DMS153 treated with DMSO at 0.1 percent for 48 hours (cell line): Measurements from ENCODE around the gene SMTNL2.

ENCODE experiments used
- DNase-seq: peaks from one replicate; lab custom pipeline; 2025; ENCODE audit not compliant: unreplicated experiment; lab: John Stamatoyannopoulos, UW

Gene SMTNL2

GRCh38 chr17:4545217-4545951 lies 38.9 kb upstream of the SMTNL2 start:
- no peak for DNase-seq

DNA sequence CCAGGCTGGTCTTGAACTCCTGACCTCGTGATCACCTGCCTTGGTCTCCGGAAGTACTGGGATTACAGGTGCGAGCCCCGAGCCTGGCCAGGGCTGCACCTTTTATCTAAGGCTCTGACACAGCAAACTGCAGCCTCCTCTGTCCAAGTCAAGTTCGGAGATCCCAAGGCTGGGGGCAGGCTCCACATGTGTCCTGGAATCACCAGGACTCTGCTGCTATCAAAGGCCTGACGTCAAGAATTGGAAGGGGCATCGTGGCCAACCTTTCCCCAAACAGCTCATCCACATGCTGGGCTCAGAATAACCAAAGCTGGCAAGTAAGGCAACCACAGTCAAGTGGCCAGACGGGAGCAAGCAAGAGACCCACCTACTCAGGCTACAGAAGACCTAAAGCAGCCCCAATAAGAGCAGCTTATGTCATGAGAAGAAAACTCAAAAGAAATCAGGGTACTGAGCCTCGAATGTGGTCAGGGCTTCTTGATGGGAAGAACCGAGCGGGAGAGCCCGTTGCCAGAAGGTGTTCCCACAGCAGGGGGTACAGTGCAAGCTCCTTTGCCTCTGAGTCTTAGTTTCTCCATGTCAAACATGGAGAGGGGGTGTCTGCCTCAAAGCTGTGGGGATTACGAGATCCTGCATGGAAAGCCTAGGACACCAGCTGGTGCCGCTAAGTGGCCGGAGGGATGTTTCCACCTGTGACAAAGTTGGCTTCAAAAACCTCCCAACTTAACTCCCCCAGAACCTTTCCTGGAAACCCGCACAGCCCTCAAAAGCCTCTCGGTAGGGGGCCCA lies 37.0 kb upstream of the SMTNL2 start:
- no peak for DNase-seq

DNA sequence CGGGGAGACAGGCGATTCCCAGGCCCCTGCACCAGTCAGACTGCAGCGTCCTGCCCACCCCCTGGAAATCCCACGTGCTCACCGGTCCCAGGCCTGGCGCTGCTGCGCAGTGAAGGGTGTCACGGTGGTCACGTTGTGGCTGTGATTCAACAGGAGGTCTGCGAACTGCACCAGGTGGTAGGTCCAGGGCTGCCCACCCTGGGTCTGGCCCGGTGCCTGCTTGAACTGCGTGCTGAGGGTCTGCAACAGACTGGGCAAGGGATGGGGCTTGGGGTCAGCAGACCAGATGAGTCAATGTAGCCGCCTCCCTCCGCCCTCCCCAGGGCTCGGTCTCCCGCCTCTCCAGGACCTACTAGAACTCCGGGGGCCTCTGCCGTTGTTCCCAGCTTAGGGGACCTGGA lies 36.3 kb upstream of the SMTNL2 start:
- DNase-seq: no peak

- no peak for DNase-seq
These were observed 35.4 kb upstream of the SMTNL2 start for GRCh38 chr17:4548721-4549531.

DNA sequence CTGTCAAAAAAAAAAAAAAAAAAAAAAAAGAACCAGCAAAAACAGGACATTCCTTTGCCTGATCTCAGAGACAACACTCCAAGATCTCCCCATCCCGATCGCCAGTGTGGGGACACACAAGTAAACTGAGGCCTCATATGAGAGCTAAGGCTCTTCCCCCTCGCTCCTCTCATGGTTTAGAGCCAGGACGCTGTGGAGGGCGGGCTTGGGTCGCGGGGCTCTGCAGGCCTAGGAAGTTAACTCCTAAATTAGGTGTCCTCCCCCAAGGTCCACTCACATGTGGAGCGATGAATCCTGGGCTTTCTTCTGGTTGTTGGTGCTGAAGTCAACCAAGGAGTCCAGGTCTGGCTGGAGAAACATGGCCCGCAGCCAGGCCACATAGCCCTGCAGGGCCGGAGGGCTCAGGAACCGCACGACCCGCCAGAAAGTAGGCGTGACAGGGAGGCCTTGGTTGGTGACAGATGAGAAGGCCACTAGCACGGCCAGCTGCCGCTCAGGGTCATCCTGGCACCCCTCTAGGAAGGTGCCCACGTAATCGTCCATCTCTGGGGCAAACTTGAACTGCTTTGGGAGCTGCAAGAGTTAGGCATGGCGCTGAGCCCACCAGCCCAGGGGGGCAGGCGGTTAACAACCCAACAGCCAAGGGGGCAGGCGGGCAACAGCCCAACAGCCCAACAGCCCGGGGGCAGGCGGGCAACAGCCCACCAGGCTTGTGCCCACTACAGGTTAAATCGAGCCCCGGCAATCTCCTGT lies 34.4 kb upstream of the SMTNL2 start:
- no peak for DNase-seq

- DNase-seq: no peak
These were observed 33.7 kb upstream of the SMTNL2 start for GRCh38 chr17:4550534-4551039.

- no peak for DNase-seq
These were observed 33.2 kb upstream of the SMTNL2 start for GRCh38 chr17:4551141-4551540.

- no peak for DNase-seq
These were observed 32.4 kb upstream of the SMTNL2 start for GRCh38 chr17:4551796-4552525.

GRCh38 chr17:4553669-4554068 lies 30.7 kb upstream of the SMTNL2 start:
- DNase-seq: no peak

GRCh38 chr17:4554441-4554996 lies 29.8 kb upstream of the SMTNL2 start:
- DNase-seq: no peak

DNA sequence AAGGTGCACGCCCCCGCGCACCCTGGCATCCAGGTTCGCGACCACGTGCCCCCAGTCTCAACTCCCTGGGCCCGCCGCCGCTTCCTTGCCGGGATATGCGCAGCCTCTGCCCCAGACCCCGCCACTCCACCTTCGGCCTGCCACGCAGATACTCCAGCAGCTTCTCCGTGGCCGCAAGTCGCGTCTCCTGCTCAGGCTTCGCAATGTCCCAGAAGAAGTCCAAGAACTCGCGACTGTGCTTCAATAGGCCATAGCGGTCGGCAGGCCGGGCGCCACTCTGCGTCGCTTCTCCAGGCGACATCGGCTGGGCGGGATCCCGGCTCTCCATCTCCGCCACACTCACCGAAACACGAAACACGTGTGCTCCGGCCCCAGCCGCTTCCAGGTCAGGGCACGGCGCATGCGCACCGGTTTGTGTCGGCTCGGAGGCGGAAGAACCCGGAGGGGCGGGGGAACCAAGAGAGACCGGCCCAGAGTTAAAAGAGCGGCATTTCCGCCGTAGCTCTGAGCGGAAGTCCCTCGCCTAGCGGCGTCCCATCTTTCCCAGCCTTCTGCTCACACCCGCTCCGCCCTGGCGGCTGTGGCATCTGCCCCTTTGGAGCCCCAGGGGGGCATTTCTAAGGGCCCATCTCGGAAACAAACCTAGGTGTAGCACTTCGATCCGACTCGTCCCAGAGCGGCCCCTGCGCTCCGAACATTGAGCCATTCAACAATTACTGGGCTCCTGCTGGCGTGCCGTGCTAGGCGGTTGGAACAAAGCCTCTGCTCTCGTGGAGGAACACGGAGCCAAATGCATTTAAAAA lies 29.1 kb upstream of the SMTNL2 start, which contains the start of gene MYBBP1A:
Gene MYBBP1A, minus strand, starts transcription at position 388 of the 803 bp plus-strand sequence. Its CDS starts 60 bp downstream, at position 328.
- peak; percentile 61 for DNase-seq

DNA sequence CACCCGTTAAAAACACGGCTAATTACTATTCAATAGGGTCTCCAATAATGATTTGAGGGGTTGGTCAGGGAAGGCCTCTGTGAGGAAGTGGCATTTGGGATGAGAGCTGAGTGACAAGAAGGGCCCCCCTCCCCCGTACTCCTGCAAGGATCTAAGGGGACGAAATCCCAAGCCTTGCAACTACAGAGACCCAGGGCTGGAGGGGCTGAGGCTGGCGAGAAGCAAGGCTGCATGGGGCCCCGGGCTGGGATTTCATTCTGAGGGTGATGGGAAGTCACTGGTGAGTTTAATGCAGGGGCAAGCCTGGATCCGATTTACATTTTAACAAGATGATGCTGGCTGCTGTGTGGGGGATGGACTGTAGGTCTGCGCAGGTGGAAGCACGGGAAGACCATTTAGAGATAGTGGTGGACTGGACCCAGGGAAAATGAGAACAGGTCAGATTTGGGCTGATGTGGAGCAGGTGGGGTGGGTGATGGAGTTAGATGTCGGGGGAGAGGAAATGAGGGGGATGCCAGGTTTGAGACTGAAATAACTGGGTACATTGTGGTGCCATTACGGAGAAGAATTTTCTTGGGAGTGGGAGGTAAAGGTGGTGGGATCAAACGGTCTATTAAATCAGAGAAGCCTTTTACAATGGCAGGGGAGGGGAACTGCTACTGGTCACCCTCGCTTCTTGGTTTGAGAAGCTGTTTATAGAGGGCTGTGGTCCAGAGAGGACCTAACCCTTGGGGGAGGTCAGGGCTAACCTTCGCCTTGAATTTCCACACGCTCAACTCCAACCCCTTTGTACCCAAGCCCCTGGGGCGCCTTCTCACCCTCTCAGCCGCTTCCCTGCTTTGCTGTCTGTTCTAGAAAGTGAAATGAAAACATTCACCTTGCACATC lies 28.2 kb upstream of the SMTNL2 start:
- DNase-seq: no peak

- no peak for DNase-seq
These were observed 27.3 kb upstream of the SMTNL2 start for GRCh38 chr17:4556996-4557395.

DNA sequence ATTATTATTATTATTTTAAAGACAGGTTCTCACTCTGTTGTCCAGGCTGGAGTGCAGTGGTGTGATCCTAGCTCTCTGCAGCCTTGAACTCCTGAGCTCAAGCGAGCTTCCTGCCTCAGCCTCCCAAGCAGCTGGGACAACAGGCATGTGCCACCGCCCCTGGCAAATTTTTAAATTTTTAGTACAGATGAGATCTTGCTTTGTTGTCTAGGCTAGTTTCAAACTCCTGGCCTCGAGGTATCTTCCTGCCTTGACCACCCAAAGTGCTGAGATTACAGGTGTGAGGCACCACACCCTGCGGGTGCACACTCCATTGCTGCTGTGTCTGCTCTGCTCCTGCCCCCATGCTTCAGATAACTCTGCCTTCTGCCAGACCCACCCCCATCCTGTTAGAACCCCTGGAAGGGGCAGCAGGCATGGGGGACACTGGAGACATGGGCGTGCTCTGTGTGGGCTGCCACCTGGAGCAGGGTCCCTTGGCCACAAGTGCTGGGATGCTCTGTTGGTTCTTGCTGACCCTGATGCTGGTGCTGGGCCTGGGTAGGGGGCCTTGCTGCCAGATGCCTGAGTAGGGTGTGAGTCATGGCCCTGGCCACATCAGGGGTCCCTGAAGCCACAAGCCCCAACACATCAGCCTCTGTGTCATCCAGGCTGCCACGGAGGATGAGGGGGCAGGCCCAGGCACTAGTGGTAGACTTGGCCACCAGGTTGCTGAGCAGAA lies 26.5 kb upstream of the SMTNL2 start:
- no peak for DNase-seq

DNA sequence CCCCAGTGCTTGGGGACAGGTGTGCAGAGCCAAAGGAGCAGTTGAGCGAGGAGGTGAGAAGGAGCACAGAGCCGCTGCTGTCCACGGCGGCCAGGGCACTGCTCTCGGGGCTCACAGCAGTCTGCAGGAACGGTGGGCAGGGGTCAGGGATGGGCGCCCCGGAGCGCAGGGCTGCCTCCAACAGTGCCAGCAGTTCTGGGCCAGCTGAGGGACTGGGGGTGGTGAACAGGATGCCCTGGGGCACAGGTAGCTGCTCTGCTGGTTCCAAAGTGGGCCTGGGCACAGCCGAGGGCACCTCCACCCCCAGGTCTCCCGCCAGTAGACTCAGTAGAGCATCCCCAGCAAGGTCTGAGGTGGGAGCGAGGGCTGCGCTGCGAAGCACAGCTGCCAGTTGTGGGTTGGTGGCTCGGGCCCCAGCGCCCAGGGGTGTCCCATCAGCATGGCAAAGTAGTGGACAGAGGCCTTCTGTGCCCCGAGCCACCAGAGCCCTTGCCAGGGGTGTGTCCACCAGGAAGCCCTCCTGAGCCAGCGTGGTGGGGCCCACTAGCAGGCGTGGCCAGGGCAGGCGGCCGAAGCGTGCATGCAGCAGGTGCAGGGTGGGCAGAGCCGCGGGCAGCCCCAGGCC lies 25.9 kb upstream of the SMTNL2 start:
- no peak for DNase-seq

DNA sequence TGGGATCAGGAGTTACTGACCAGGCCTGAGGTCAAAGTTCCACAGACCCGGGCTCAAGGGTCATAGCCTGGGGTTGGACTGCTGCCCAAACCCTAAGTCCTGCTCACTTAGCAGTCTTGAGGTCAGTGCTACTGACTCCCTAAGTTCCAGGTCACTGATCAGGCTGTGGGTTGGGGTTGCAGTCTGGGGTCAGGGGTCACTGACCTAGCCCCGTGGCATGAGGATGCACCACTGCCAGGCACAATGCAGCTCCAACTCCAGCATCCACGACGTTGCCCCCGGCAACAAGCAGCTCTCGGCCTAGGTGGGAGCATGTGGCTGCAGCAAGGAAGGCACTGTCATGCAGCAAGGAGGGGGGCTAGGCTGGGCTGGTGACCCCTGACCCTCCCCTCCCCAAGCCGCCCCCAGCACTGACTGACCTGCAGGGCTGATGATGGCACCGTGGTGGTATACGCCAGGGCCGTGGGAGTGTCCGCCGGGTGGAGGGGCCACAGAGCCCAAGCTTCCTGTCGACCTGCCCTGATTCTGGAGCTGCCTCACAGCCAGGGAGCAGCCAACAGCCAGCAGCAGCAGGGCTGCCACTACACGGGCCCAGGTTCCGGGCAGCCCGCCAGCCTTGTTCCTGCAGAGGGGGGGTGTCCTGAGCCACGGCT lies 25.1 kb upstream of the SMTNL2 start:
- no peak for DNase-seq
